C4-2B (cell line): Measurements from ENCODE around the gene ARF3.

Experiments used
- ZFX ChIP-seq: fragments of 450-650 bp; IDR thresholded peaks from 2 replicates; pipeline ENCODE4 v1.6.1; 2017
- TF ChIP-seq, protein P1 (sequence below): fragments of 450-650 bp; conservative IDR thresholded peaks from 2 replicates; pipeline ENCODE4 v1.5.1; 2017; ENCODE audit warnings: mild to moderate bottlenecking

DNA sequence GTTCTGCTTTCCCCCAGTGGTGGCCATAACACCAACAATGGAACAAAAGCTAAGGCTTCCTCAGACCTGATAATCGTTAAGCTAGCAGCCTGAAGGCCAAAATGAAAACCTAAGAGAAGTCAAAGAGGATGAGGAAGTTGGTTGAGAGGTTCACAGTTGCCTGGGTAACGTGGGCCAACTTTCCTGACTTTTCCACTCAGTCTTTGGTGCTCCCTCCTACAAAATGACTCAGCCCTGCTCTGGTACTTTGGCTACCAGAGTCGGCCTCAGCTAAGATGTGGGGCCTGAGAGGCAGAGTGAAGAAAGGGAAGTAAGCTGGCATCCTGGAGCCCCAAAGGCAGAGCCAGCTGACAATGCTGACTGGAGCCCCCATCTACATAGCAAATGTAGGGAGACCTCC is 17.1 kb downstream of the ARF3 start:
- TF ChIP-seq, protein P1, sequence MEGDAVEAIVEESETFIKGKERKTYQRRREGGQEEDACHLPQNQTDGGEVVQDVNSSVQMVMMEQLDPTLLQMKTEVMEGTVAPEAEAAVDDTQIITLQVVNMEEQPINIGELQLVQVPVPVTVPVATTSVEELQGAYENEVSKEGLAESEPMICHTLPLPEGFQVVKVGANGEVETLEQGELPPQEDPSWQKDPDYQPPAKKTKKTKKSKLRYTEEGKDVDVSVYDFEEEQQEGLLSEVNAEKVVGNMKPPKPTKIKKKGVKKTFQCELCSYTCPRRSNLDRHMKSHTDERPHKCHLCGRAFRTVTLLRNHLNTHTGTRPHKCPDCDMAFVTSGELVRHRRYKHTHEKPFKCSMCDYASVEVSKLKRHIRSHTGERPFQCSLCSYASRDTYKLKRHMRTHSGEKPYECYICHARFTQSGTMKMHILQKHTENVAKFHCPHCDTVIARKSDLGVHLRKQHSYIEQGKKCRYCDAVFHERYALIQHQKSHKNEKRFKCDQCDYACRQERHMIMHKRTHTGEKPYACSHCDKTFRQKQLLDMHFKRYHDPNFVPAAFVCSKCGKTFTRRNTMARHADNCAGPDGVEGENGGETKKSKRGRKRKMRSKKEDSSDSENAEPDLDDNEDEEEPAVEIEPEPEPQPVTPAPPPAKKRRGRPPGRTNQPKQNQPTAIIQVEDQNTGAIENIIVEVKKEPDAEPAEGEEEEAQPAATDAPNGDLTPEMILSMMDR, result no peak
- TF ChIP-seq ZFX, result no peak
